HG02623 (cell line): Measurements from ENCODE around the gene LIPH.
"Not testable (repeated sequence)": the region's sequence is repeated elsewhere in the genome, so short reads cannot be mapped to it uniquely, and the experiment has no call there.

ENCODE experiments used
- ATAC-seq: cut with Tn5 transposase; IDR thresholded peaks from one replicate; pipeline ENCODE4 v1.9.1; 2021; ENCODE audit warnings: moderate library complexity; ENCODE audit not compliant: unreplicated experiment

LIPH gene

GRCh38 chr3:185490241-185490640, 62.1 kb downstream of the LIPH start:
- no peak for ATAC-seq

DNA sequence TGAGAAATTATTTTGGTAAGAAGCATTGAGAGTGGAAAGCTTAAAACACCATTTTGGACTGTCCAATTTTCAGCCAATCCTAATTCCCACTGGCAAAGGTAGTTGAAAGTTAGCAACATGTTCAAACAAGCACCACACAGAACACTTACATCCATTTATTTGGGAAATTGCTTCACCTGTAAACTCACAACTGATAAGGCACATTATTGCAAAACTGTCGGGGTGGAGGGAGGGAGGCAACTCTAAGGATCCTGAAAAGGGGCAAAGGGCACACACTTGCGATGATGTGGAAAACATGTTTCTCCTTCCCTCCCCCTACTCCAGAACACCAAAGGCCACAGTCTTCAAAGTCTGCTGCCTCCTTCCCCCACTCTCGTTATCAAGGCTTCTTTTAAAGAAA, 62.9 kb downstream of the LIPH start:
- no peak for ATAC-seq

- ATAC-seq = no peak
Observed at GRCh38 chr3:185488465-185488864, 63.9 kb downstream of the LIPH start.

DNA sequence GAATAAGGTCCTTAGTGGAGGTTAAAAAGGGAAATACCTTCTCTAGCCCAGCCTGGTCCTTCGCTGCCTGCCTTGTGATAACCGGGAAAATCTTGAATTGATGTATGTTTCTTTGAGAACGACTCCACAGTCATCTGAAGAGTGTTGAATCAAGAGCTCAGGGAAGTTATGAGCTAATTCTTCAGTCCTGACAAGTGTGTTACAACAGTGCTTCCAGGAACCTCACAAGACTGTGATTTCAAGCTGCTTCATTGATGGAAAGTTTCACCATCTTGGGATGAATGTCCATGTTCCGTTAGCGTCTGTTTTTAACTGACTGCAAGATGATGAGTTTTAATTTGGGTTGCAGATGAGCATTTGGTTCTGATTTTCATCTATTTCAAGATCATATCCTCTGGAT, 66.0 kb downstream of the LIPH start:
- ATAC-seq = no peak

DNA sequence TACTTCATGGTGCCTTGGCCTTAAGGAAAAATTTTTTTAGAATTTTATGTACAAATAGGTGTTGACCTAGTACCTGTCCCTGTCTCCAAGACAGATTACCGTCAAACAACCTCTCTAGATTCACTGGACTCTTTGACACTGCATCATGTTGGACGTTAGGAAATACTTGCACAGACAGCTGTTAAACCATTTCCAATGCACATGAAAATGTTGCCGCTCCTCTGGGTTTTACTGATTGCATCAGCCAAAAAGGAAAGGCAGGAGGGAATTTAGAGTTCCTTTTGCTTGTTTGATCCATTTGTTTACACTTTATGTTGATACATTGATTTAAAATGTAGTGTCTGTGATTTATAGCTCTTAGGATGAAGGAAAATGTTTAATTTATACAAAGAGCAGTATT, 68.1 kb downstream of the LIPH start:
- ATAC-seq = no peak

DNA sequence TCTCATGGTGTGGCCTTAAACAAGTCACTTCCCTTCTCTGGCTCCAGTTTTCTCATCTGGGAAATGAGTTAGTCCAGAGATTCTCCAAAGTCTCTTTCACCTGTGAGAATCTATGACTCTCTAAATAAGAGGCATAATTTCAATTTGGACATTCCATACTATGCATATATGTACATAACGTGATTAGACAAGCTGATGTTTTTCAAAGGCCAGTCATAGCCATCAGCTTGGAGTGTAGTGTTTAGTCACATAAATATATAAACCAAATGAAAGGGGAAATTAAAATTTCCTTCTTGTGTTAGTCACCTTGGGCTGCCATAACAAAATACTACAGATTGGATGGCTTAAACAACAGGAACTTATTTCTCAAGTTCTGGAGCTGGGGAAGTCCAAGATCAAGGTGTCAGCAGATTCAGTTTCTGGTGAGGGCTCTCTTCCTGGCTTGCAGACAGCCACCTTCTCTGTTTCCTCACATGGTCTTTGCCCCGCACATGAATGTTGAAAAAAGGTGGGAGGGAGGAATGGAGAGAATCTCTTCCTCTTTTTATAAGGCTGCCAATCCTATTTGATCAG, 72.9 kb downstream of the LIPH start:
- no peak for ATAC-seq

DNA sequence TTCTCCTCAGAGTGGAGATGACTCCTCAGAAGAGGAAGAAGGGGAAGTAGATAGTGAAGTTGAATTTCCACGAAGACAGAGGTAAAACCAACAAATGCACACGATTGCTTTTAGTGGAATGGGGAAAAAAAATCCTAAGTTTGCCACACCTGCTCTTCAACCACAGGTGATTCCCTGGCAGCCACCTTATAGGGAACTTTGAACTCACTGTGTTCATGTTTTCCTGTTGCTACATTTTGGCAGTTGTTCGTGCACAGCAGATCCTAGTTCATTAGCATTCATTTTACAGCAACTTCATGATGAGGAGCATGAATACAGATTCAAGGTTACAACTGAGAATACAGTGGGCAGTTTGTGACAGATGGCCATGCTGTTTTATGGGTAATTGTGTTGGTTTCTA, 75.1 kb downstream of the LIPH start:
- ATAC-seq = no peak

GRCh38 chr3:185474922-185475321, 77.5 kb downstream of the LIPH start:
- ATAC-seq = not testable (repeated sequence)

GRCh38 chr3:185473290-185473815, 79.0 kb downstream of the LIPH start:
- ATAC-seq = no peak

DNA sequence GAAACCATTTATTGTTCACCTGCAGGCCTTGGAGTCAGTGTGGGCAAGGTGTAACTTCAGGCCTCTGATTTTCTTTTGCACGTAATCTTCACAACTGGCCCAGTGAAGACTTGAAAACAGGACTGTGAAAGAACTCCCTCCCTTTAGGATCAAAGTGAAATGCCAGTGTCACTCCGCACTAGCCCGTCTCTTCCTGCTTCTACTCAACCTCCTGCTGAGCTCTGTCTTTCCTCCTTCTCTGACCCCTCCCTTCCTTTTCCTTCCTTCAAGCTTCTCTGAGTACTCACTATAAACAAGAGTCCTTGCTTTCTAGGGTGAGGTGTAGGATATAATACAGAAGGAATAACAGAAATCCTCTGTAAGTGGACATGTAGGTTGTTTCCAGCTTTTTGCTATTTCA, 82.1 kb downstream of the LIPH start:
- ATAC-seq = no peak

DNA sequence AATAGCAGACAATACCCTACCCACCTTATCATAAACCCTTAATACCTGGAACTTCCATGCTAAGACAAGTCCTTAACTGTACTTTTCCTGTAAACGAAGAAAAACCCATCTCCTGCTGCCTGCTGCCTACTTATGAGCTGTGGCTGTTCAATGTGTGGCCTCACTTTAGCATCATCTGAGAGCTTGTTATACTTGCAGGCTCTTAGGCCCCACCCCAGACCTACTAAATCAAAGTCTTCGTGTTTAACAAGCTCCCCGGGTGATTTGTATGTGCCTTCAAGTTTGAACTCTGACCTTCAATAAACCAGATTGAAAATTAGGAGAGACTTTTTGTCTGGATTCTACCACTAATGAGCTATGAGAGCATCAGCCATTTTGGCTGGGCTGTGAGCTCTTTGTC, 82.8 kb downstream of the LIPH start:
- ATAC-seq = no peak

GRCh38 chr3:185466123-185466522, 86.3 kb downstream of the LIPH start:
- not testable (repeated sequence) for ATAC-seq

DNA sequence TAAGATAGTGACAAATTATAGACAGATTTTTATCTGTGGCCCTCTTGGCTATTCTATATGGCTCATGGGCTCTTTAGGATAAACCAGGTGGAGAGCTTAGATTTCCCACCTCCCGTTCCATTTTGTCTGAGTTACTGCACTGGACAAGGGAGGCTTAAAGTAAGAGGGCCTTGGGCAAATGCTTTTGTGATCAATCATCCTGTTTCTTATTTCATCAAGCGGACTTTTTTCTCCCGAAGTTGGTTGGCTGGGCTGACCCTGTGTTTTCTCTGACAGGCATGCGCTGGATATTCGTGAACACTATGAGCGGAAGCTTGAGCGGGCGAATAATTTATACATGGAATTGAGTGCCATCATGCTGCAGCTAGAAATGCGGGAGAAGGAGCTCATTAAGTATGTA, 86.9 kb downstream of the LIPH start:
- no peak for ATAC-seq

DNA sequence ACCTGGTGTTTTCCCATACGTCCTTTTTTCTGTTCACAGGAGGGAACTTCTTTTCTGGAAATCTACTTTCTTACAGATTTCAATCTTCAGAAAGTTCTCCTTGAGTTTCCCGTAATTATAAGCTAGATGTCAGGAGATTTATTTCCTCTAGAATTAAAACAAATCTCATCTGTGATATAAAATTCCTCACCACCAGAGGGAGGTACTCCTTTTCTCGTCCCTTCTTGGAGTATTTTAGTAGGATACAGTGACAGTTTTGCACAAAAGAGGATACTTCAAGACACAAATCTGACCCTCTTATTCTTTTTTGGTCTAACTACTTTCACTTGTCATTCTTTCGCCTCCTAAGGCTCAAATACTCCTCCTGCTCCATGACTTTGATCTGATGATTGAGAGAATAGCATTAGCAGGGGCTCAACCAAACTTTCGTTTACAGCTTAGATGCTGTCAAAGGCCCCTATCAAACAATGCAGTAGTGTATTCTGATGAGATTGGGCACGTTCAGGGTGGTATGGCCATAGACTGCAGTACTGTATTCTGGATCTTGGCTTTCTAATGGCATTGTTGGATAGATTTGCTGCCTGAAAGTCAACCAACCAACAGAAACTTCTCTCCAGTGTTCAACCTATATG, 91.6 kb downstream of the LIPH start:
- ATAC-seq = no peak

GRCh38 chr3:185460309-185460708, 92.1 kb downstream of the LIPH start:
- ATAC-seq = no peak

- ATAC-seq = no peak
Observed at GRCh38 chr3:185457376-185457775, 95.0 kb downstream of the LIPH start.
